MM.1S (cell line): ENCODE results near the gene COL6A2.

Source experiments
- DNase-seq: peaks from one replicate; pipeline ENCODE4 v3.0.0-alpha.2; 2015
- H2AFZ ChIP-seq: fragments of 300-600 bp; sonication (generic); 2 replicates; pipeline ENCODE4 v1.6.0; 2016; ENCODE audit warnings: antibody characterized with exemption, low read length
- H3F3A ChIP-seq: fragments of 300-600 bp; sonication (generic); 2 replicates; pipeline ENCODE4 v1.6.1; 2016; ENCODE audit warnings: mild to moderate bottlenecking, antibody characterized with exemption, low read length, moderate library complexity, mixed read lengths; ENCODE audit not compliant: insufficient read depth
- H3K27ac ChIP-seq: fragments of 300-600 bp; sonication (generic); 2 replicates; pipeline ENCODE4 v1.5.1; 2016; ENCODE audit warnings: mild to moderate bottlenecking, low read length
- H3K27me3 ChIP-seq: fragments of 300-600 bp; sonication (generic); replicated peaks from 2 replicates; pipeline ENCODE4 v1.6.0; 2016; ENCODE audit warnings: low read length; ENCODE audit not compliant: insufficient read depth
- H3K36me3 ChIP-seq: fragments of 300-600 bp; sonication (generic); replicated peaks from 2 replicates; pipeline ENCODE4 v1.6.1; 2016; ENCODE audit warnings: mild to moderate bottlenecking, low read length, mixed read lengths; ENCODE audit not compliant: insufficient read depth
- H3K4me1 ChIP-seq: fragments of 300-600 bp; sonication (generic); 2 replicates; pipeline ENCODE4 v1.6.1; 2016; ENCODE audit warnings: low read length, mixed read lengths
- H3K4me2 ChIP-seq: fragments of 300-600 bp; sonication (generic); 2 replicates; pipeline ENCODE4 v1.6.0; 2016; ENCODE audit warnings: low read depth, low read length
- H3K4me3 ChIP-seq: fragments of 300-600 bp; sonication (generic); 2 replicates; pipeline ENCODE4 v1.5.1; 2016; ENCODE audit warnings: low read length, mixed read lengths
- H3K79me2 ChIP-seq: fragments of 300-600 bp; sonication (generic); 2 replicates; pipeline ENCODE4 v1.6.1; 2016; ENCODE audit warnings: mixed run types, low read length, mixed read lengths
- H3K9ac ChIP-seq: fragments of 300-600 bp; sonication (generic); 2 replicates; pipeline ENCODE4 v1.6.1; 2016; ENCODE audit warnings: low read length, mixed read lengths
- H3K9me2 ChIP-seq: fragments of 300-600 bp; sonication (generic); replicated peaks from 2 replicates; pipeline ENCODE4 v1.6.1; 2016; ENCODE audit warnings: mild to moderate bottlenecking, low read length, mixed read lengths; ENCODE audit not compliant: insufficient read depth
- H3K9me3 ChIP-seq: fragments of 300-600 bp; sonication (generic); replicated peaks from 2 replicates; pipeline ENCODE4 v1.6.1; 2016; ENCODE audit warnings: mild to moderate bottlenecking, low read length, mixed read lengths; ENCODE audit not compliant: insufficient read depth
- H4K20me1 ChIP-seq: fragments of 300-600 bp; sonication (generic); 2 replicates; pipeline ENCODE4 v1.6.1; 2016; ENCODE audit warnings: mild to moderate bottlenecking, low read length, moderate library complexity, mixed read lengths; ENCODE audit not compliant: insufficient read depth
- EZH2 ChIP-seq: fragments of 300-600 bp; sonication (generic); optimal IDR thresholded peaks from 2 replicates; pipeline ENCODE3; 2017; ENCODE audit warnings: low read depth, mild to moderate bottlenecking, antibody characterized with exemption, low read length, mixed read lengths
- EZH2phosphoT487 ChIP-seq: fragments of 300-600 bp; sonication (generic); IDR thresholded peaks from 2 replicates; pipeline ENCODE4 v1.6.1; 2018; ENCODE audit warnings: antibody characterized with exemption, low read length
- TF ChIP-seq, protein P1 (sequence below): fragments of 300-600 bp; sonication (generic); IDR thresholded peaks from 2 replicates; pipeline ENCODE4 v1.5.1; 2016; ENCODE audit warnings: antibody characterized with exemption, low read length, mixed read lengths

Gene COL6A2

DNA sequence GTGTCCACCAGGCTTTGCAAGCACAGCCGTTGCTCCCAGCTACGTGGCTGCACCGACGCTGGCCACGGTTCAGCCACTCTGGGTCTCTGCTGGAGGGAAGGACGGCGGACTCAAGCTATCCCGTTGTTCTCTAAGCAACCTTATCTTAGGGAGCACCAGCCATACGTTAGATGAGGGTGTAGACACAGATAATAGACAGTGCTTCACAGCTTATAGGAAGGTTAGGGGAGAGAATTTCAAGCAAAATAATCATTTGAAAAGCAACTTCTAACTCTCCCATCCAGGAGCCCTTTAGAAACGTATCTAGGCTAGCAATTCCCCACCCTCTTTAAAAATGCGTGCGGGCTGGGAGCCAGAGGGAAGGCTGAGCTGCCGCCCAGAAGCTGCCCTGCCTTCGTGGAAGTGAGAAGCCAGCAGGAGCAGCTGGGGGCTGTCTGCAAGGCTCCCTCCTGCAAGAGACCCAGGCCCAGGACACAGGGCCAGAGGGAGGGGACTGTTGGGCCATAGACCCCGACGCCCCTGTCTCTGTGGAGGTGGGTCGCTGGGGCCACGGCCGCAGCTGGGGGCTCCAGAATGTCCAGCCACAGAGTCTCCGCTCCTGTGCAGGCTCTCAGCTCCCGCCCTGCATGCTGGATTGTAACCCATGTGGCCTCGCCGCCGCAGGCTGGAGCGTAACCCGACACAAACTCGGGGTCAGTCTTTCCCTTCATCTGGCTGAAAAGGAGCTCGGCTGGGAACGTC is 31.2 kb upstream of the COL6A2 start:
- Histone ChIP-seq H3F3A (no peaks in the 10 kb centered on the region), H3K9ac (no peak overlapping the region), H3K9me3 (no peaks in the 10 kb centered on the region), H4K20me1 (no peaks in the 10 kb centered on the region), H3K27me3 (peaks cover 92% of the 10 kb centered on the region), H3K79me2 (no peaks in the 10 kb centered on the region), H2AFZ (no peak overlapping the region), H3K4me2 (no peak overlapping the region), H3K27ac (no peak overlapping the region), H3K4me1 (no peaks in the 10 kb centered on the region), H3K36me3 (no peaks in the 10 kb centered on the region), H3K9me2 (no peaks in the 10 kb centered on the region), H3K4me3 (no peak overlapping the region)
- DNase-seq = no peak
- TF ChIP-seq EZH2phosphoT487 = no peak; the same call in 1 of the 2 replicates
- TF ChIP-seq, protein P1, sequence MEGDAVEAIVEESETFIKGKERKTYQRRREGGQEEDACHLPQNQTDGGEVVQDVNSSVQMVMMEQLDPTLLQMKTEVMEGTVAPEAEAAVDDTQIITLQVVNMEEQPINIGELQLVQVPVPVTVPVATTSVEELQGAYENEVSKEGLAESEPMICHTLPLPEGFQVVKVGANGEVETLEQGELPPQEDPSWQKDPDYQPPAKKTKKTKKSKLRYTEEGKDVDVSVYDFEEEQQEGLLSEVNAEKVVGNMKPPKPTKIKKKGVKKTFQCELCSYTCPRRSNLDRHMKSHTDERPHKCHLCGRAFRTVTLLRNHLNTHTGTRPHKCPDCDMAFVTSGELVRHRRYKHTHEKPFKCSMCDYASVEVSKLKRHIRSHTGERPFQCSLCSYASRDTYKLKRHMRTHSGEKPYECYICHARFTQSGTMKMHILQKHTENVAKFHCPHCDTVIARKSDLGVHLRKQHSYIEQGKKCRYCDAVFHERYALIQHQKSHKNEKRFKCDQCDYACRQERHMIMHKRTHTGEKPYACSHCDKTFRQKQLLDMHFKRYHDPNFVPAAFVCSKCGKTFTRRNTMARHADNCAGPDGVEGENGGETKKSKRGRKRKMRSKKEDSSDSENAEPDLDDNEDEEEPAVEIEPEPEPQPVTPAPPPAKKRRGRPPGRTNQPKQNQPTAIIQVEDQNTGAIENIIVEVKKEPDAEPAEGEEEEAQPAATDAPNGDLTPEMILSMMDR = no peak

DNA sequence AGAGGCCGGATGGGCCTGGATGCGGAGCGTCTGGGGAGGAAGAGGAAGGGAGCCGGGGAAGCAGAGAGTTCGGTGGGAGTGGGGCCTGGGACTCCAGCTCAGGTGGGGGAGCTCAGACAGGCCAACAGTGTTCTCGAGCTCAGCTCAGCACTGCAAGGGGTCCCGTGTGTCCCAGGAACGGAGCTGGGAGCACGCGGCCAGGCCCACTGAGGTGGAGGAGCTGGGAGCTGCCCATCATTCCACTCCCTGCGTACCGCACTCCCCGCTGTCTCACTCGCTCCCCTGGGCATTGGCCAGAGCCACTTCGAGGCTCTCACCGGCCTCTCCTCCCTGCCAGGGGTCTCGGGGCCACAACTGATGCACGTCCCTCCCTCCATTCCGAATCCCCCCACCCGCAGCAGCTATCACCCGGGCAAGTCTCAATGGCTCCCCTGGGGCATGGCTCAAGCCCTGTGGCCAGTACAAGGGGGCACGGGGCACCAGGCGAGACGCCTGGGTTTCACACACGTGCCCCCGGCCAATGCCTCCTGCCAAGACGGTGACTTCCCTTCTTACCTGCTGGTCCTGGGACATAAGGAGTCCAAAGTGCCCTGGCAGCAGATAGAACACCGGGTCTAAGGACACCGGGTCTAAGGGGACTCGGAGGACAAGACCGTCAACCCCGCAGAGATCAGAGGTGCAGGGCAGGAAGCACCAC is 30.3 kb upstream of the COL6A2 start:
- no peaks in the 10 kb centered on the region for H3K79me2 ChIP-seq
- no peaks in the 10 kb centered on the region for H3K36me3 ChIP-seq
- no peak for DNase-seq
- H3K4me2 ChIP-seq = no peak overlapping the region
- H3K9ac ChIP-seq = no peak overlapping the region
- H3K27me3 ChIP-seq = peaks cover 92% of the 10 kb centered on the region
- H3K9me3 ChIP-seq = no peaks in the 10 kb centered on the region
- no peak overlapping the region for H3K27ac ChIP-seq
- no peaks in the 10 kb centered on the region for H3K9me2 ChIP-seq
- H2AFZ ChIP-seq = no peak overlapping the region
- H3F3A ChIP-seq = no peaks in the 10 kb centered on the region
- H4K20me1 ChIP-seq = no peaks in the 10 kb centered on the region
- TF ChIP-seq, protein P1 = no peak
- TF ChIP-seq EZH2 = no peak
- H3K4me1 ChIP-seq = no peaks in the 10 kb centered on the region
- H3K4me3 ChIP-seq = no peak overlapping the region

DNA sequence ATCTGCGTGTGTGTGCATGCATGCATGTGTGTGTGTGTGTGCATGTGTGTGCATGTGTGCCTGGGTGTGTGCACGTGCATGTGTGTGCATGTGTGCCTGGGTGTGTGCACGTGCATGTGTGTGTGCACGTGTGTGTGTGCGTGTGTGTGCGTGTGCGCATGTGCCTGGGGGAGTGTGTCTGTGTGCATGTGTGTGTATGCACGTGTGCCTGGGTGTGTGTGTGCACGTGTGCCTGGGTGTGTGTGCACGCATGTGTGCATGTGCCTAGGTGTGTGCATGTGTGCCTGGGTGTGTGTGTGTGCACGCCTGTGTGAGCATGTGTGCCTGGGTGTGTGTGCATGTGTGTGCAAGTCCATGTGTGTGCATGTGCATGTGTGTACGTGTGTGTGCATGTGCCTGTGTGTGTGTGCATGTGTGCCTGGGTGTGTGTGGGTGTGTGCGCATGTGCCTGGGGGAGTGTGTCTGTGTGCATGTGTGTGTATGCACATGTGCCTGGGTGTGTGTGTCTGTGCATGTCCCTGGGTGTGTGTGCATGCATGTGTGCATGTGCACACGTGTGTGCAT is 29.3 kb upstream of the COL6A2 start:
- Histone ChIP-seq H3K9ac (no peak overlapping the region), H3K4me3 (no peak overlapping the region), H3K27ac (no peak overlapping the region), H3K27me3 (peaks cover 92% of the 10 kb centered on the region), H3K36me3 (no peaks in the 10 kb centered on the region), H3K9me3 (no peaks in the 10 kb centered on the region), H3K4me1 (no peaks in the 10 kb centered on the region), H3K4me2 (no peak overlapping the region), H2AFZ (no peak overlapping the region), H3K9me2 (no peaks in the 10 kb centered on the region), H3F3A (no peaks in the 10 kb centered on the region), H4K20me1 (no peaks in the 10 kb centered on the region), H3K79me2 (no peaks in the 10 kb centered on the region)
- no peak for DNase-seq
- TF ChIP-seq, protein P1 = no peak
- TF ChIP-seq EZH2 = no peak
- TF ChIP-seq EZH2phosphoT487 = no peak
